Fibroblast of the aortic adventitia (primary cell): ENCODE measurements around the gene PDLIM4. TPM values are rescaled to one million over a fixed set of nuclear protein-coding genes. Genes with fewer than 3 reads are reported as not detected.

Experiments
- DNase-seq: peaks from one replicate; pipeline ENCODE4 v3.0.0-alpha.2; 2010; ENCODE audit warnings: low read depth
- H3K4me3 ChIP-seq: 2 replicates; pipeline ENCODE4 v1.5.1; 2011; ENCODE audit warnings: low read depth, mild to moderate bottlenecking, control low read depth, low read length, moderate library complexity
- CTCF ChIP-seq: IDR thresholded peaks from 2 replicates; pipeline ENCODE4 v1.5.1; 2011; ENCODE audit warnings: mild to moderate bottlenecking, low read length, control low read depth, inconsistent platforms; ENCODE audit not compliant: insufficient read depth
- total RNA-seq: library from RNA; depleted of rRNA; stranded (reverse); fragments of >200 nt; gene quantifications from 2 replicates; pipeline ENCODE4 v1.2.3, GENCODE V29; 2012; ENCODE audit warnings: low replicate concordance

PDLIM4 gene
- total RNA-seq, 1 donor: 41.8 TPM

GRCh38 chr5:132233081-132233480 is 24.4 kb upstream of the PDLIM4 start:
- H3K4me3 ChIP-seq: no peak overlapping the region
- TF ChIP-seq CTCF: no peak
- no peak for DNase-seq

DNA sequence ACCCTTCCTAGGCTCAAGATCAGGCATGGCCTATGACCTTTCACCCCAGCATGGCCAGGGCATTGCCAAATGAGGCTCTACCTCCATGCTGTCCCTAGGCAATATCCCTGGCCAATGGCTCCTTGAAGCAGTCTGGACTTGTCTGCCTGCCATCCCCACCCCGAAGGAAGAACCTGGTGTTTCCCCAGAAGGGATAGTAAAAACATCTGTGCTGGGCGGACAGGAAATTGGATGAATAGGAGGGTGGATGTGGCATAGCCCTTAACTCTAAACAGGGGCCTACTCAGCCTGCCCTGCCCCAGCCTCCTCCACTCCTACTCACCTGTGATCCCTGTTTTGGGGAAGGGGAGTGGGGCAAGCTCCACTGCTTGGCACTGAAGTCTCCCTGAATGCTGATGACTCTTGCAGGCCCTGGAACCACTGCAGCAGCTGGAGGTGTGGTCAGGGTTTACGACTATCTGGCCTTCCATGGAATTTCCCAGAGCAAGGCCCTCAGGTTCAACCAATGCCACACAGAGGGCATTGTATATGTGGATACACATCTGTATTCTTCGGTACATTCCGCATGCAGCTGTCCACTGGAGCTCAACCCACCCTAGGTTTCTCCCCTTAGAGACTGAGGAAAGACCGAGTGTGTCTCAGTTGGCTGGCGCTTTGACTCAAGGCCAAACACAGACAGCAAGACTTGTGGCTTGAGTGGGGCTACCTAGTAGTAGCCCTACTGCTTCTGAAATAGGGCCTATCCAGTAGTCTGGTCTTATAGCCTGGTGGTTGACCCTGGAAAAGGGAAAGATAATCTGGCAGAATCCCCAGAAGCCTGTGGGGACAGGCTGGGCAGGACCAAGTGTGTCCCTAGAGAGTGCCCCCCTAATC is 23.4 kb upstream of the PDLIM4 start:
- no peak for TF ChIP-seq CTCF
- DNase-seq: no peak

GRCh38 chr5:132234684-132235062 is 22.8 kb upstream of the PDLIM4 start:
- no peak for TF ChIP-seq CTCF
- DNase-seq: no peak
- H3K4me3 ChIP-seq: no peak overlapping the region

More for the DNA sequence above, 23.4 kb upstream of the PDLIM4 start:
- H3K4me3 ChIP-seq: no peak overlapping the region

DNA sequence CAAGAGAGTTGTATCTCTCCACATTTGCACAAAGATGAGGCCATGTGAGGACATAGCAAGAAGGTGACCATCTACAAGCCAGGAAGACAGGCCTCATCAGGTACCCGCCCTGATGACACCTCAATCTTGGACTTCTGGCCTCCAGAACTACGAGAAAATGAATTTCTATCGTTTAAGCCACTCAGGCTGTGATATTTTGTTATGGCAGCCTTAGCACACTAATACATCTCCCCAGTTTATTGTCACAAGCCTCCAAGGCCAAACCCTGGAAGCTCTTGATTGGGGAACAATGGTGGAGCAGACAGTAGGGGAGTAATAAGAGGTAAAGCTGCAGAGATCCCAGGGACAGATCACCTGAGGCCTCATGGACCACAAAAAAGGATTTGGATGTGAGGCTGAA is 22.2 kb upstream of the PDLIM4 start:
- no peak for DNase-seq

DNA sequence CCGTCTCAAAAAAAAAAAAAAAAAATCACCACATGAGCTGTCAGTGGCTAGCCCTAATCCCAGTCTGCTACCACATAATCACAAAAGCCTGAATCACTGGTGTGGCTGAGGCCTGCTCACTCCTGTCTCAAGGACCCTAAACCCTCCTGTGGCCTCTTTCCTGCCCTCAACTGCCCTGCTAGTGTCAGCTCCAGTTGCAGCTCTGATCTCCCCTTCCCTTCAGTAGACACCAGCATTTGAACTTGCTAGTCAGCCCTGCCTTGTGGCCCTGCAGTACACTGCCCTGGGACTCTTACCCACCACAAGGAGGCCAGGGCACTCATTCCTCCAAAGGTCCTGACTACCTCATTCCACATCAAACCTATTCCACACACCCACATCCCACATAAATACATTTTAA is 20.4 kb upstream of the PDLIM4 start:
- peak; percentile 22 for TF ChIP-seq CTCF
- DNase-seq: no peak
- no peak overlapping the region for H3K4me3 ChIP-seq

More for the DNA sequence above, 22.2 kb upstream of the PDLIM4 start:
- H3K4me3 ChIP-seq: no peak overlapping the region
- TF ChIP-seq CTCF: no peak

DNA sequence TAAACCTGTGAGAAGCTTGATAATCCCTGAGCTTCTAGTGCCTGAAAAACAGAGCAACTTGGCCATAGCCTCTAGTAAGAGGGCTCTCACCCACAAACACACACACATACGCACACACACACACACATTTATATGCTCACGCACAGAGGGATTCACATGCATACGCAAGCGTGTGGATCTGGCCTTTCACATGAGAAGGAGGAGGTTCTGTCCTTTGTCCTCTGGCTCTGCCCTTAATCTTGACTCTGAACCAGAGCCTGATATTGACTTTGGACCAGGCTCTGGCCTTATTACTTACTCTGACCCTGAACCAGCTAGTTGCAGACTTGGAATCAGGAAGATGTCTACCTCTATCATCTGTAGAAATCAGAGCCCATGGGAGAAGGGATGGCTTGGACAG is 19.8 kb upstream of the PDLIM4 start:
- DNase-seq: no peak
- TF ChIP-seq CTCF: no peak
- H3K4me3 ChIP-seq: no peak overlapping the region
